Nephron progenitor cell (in vitro differentiated cells): ENCODE results near the gene KRTAP10-4.
"Not testable (repeated sequence)": the region's sequence is repeated elsewhere in the genome, so short reads cannot be mapped to it uniquely, and the experiment has no call there.

ENCODE experiments used
- DNase-seq: peaks from one replicate; pipeline ENCODE4 v3.0.0; 2021
- H3K27ac Mint-ChIP-seq: 2 replicates; pipeline ENCODE4 v1.8.0; 2021; ENCODE audit warnings: mild to moderate bottlenecking, moderate library complexity, mixed read lengths
- H3K27me3 Mint-ChIP-seq: 2 replicates; pipeline ENCODE4 v1.8.0; 2021; ENCODE audit warnings: mild to moderate bottlenecking, low read depth, mixed read lengths; ENCODE audit not compliant: poor library complexity
- H3K36me3 Mint-ChIP-seq: 2 replicates; pipeline ENCODE4 v1.8.0; 2021; ENCODE audit warnings: low read depth, mixed read lengths
- H3K4me1 Mint-ChIP-seq: 2 replicates; pipeline ENCODE4 v1.8.0; 2021; ENCODE audit warnings: mixed read lengths
- H3K4me3 Mint-ChIP-seq: 2 replicates; pipeline ENCODE4 v1.8.0; 2021; ENCODE audit warnings: mild to moderate bottlenecking, moderate library complexity, mixed read lengths
- H3K9me3 Mint-ChIP-seq: 2 replicates; pipeline ENCODE4 v1.8.0; 2021; ENCODE audit warnings: mild to moderate bottlenecking, moderate library complexity, mixed read lengths
- CTCF ChIP-seq: fragments of 200-600 bp; sonication (generic); IDR thresholded peaks from 2 replicates; pipeline ENCODE4 v1.5.0; 2021; ENCODE audit warnings: antibody characterized with exemption

Gene KRTAP10-4

GRCh38 chr21:44549525-44550211 is 23.9 kb upstream of the KRTAP10-4 start:
- H3K9me3 Mint-ChIP-seq: peaks cover 27% of the 10 kb centered on the region
- no peak for DNase-seq
- no peak overlapping the region for H3K4me3 Mint-ChIP-seq

GRCh38 chr21:44550285-44550684 is 23.2 kb upstream of the KRTAP10-4 start:
- DNase-seq, H3K4me3 Mint-ChIP-seq, H3K27ac Mint-ChIP-seq, H3K27me3 Mint-ChIP-seq: not testable (repeated sequence)
- peaks cover 18% of the 10 kb centered on the region for H3K36me3 Mint-ChIP-seq
- H3K9me3 Mint-ChIP-seq: peaks cover 26% of the 10 kb centered on the region
- H3K4me1 Mint-ChIP-seq: peaks cover 44% of the 10 kb centered on the region

More at GRCh38 chr21:44549525-44550211, 23.9 kb upstream of the KRTAP10-4 start:
- H3K27me3 Mint-ChIP-seq: peaks cover 7% of the 10 kb centered on the region
- no peak for TF ChIP-seq CTCF
- peak overlapping the region; percentile 75 for H3K27ac Mint-ChIP-seq
- peaks cover 44% of the 10 kb centered on the region for H3K4me1 Mint-ChIP-seq
- H3K36me3 Mint-ChIP-seq: peaks cover 18% of the 10 kb centered on the region

- H3K4me3 Mint-ChIP-seq: peak overlapping the region; percentile 55
- peak overlapping the region; percentile 81 for H3K27ac Mint-ChIP-seq
- no peak for DNase-seq
- TF ChIP-seq CTCF: no peak
- H3K4me1 Mint-ChIP-seq: peaks cover 44% of the 10 kb centered on the region
- peaks cover 3% of the 10 kb centered on the region for H3K27me3 Mint-ChIP-seq
- peaks cover 21% of the 10 kb centered on the region for H3K9me3 Mint-ChIP-seq
- H3K36me3 Mint-ChIP-seq: peaks cover 13% of the 10 kb centered on the region
These were observed 22.7 kb upstream of the KRTAP10-4 start for GRCh38 chr21:44550807-44551206.

- Mint-ChIP-seq H3K27ac (peak within 1 kb of the TSS; percentile 98), H3K36me3 (peaks cover 12% of the 10 kb centered on the region), H3K27me3 (peaks cover 3% of the 10 kb centered on the region), H3K4me1 (peaks cover 44% of the 10 kb centered on the region), H3K9me3 (peaks cover 14% of the 10 kb centered on the region), H3K4me3 (peak within 1 kb of the TSS; percentile 55)
- no peak for TF ChIP-seq CTCF
- DNase-seq: no peak
These were observed 22.1 kb upstream of the KRTAP10-4 start, which contains the start of gene KRTAP10-2 for GRCh38 chr21:44551340-44551961. Gene KRTAP10-2, minus strand, starts transcription at chr21:44551505. Its CDS starts 47 bp downstream, at chr21:44551458.

- H3K4me3 Mint-ChIP-seq: no peak overlapping the region
- H3K4me1 Mint-ChIP-seq: peaks cover 47% of the 10 kb centered on the region
- peaks cover 3% of the 10 kb centered on the region for H3K27me3 Mint-ChIP-seq
- no peak for TF ChIP-seq CTCF
- no peak for DNase-seq
- peaks cover 6% of the 10 kb centered on the region for H3K36me3 Mint-ChIP-seq
- H3K27ac Mint-ChIP-seq: no peak overlapping the region
- peaks cover 7% of the 10 kb centered on the region for H3K9me3 Mint-ChIP-seq
These were observed 21.4 kb upstream of the KRTAP10-4 start for GRCh38 chr21:44552136-44552535.

GRCh38 chr21:44552681-44553080 is 20.8 kb upstream of the KRTAP10-4 start:
- H3K27me3 Mint-ChIP-seq: peaks cover 3% of the 10 kb centered on the region

More at GRCh38 chr21:44552681-44553080, 20.8 kb upstream of the KRTAP10-4 start:
- Mint-ChIP-seq H3K36me3 (peaks cover under 1% of the 10 kb centered on the region), H3K4me1 (peaks cover 51% of the 10 kb centered on the region), H3K27ac (no peak overlapping the region), H3K9me3 (peaks cover 2% of the 10 kb centered on the region), H3K4me3 (no peak overlapping the region)
- TF ChIP-seq CTCF: no peak
- DNase-seq: no peak
